NCI-H748 (cell line): Measurements from ENCODE around the gene GTPBP3.
A peak's percentile ranks its signal among the peaks of the same experiment; 100 is the strongest.
"Not testable (repeated sequence)": the region's sequence is repeated elsewhere in the genome, so short reads cannot be mapped to it uniquely, and the experiment has no call there.

ENCODE experiments used
- DNase-seq: peaks from one replicate; lab custom pipeline; 2025; ENCODE audit not compliant: unreplicated experiment; lab: John Stamatoyannopoulos, UW

GTPBP3 gene

DNA sequence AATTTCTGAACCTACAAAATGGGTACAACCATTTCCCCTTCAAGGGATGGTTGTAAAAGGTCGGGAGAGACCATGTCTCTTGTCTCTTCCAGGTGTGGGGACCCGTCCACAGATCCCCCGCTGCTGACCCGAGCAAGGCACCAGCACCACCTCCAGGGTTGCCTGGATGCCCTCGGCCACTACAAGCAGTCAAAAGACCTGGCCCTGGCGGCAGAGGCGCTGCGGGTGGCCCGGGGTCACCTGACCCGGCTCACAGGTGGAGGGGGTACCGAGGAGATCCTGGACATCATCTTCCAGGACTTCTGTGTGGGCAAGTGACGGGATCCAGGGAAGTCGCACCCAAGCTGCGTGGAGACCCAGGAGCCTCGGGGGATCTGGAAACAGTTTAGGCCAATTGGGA lies 4.0 kb downstream of the GTPBP3 start:
- no peak for DNase-seq

DNA sequence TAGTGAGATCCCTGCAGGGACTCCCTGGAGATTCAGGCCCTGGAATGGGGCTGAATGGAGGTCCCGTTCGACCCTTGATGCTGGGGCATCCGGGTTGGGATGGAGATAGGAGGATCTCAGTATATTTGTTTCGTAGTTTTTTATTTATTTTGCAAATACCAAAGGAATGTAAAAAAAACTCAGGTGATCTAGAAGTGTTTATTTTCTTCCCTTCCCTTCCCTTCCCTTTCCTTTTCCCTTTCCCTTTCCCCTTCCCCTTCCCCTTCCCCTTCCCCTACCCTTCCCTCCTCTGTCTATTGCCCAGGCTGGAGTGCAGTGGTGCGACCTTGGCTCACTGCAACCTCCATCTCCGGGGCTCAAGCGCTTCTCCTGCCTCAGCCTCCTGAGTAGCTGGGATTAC lies 4.5 kb downstream of the GTPBP3 start:
- DNase-seq, result no peak

DNA sequence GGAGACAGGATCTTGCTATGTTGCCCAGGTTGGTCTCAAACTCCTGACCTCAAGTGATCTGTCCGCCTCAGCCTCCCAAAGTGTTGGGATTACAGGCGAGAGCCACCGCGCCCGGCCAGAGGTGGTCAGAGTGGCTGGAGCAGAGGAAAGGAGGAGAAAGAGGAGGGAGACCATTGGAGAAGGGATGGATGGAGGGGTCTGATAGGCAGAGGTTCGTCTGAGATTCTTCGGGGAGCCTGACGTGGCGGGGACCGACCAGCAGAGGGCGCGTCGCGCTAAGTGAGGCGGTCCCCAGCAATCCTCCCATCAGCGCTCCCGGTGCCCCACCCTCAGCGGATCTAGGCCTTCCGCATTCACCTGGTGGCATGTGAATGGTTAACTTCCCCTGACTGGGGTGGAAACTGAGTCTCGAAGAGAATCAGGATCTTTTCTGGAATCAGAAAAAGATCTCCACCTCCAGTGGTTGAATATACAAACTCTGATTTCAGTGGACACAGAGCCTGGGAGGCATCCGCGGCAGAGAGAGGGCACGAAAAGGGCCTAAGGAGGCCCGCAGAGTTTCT lies 8.8 kb downstream of the GTPBP3 start:
- peak; percentile 56 for DNase-seq

DNA sequence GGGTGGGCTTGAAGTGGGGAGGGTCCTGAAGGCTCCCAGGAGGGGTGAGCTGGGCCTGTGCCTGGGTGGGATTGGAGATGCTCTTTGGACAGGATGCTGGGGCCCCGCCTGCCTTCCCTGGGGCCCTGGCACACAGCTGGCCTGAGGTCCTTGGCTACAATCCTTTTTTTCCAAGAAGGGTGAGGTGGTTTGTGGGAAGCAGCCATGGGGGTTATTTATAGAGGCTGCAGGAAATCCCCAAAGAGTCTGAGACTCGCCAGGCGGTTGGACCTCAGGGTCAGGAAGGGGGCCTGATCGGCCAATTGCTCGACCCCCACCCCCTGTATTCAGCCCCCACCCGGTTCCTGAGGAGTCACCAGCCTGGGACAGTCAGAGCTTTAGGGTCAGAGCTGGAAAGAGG lies 10.0 kb downstream of the GTPBP3 start:
- no peak for DNase-seq

DNA sequence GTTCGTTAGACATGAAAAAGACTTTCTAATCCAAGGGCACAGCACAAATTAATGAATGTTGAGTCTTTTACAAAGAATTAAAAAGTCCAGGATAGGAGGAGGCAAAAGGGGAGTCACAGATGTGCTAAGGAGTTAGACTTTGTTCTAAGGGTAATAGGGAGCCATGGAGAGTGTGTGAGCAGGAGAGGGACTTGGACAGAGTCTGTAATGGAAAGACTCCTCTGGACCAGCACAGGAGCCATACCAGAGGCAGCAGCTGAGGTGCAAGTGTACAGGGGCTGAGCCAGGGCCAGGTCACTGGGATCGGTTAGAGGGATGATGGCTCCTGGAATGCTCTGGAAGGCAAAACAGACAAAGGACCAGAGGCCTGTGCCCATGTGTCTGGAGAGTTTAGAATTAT lies 10.5 kb downstream of the GTPBP3 start:
- DNase-seq, result no peak

DNA sequence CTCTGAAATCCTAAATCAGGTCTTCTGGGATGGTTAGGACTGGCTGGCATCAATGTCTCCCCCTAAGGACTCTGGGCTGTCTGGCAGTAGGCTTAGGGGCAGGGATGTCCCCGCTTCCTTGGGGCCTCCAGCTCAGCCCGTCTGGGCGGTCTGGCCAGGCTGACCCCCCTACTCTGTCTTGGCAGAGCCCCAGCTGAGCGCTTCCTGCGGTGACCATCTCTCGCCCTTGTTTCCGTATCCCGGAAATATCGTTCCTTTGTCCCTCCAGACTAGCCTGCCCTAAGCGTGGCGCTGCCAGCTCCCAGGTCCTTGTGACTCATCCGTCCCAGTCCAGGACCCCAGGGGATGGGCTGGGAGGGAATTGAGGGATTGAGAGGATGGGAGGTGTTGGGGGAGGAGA lies 11.3 kb downstream of the GTPBP3 start:
- peak; percentile 45 for DNase-seq

DNA sequence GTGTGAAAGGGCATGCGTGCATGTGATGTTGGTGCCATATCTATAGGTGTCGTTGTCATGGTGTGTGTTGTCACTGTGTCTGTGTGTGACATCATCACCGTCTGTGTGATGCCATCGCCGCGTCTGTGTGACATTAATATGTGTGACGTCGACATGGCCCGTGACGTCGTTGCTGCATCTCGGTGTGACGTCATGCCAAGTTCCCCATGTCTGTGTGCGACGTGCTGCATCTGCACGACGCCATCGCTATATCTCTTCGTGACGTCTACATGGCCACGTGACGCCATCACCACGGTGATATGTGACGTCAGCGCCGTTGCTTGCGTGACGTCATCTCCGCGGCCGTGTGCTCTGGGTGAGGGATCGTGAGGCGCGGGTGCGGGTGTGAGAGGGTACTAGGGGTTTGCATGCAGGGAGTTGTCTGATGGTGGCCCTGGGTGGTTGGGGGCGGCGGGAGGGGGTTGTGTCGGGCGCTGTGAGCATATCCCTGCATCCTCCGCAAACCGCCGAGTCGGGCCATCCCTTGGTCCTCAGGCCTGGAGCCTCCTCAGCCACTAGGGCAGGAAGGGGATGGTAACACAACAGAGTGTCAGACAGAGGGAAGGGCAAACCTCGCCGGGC lies 14.6 kb downstream of the GTPBP3 start:
- no peak for DNase-seq

DNA sequence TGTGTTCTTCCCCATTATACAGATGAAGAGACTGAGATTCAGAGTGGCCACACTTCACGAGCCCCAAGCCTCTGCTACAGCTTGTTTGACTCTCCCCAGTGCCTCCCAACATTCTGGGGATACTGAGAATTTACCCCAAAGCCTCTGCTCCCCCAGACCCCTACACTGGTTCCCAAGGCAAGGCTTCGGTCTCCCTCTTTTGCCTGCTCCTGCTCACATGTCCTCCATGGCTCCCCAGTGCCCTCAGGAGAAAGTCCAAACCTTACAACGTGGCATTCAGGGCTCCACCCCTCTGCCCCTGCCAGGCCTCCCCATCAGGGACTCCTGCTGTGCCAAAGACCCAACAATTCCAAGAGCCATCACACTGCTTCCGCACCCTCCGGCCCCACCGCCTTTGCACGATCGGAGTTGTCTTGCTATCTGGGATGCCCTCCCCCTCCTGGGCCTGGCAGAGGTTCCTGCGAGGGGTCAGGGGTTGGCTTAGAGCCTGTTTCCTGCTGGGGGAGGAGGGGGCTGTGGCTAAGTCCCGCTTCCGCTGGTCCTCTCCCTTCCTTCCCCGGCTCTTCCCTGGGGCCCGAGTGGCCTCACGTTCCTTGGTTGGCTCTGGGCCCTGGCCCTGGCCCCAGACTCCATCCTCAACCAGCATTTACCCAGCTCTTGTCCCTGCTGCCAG lies 15.4 kb downstream of the GTPBP3 start:
- no peak for DNase-seq

DNA sequence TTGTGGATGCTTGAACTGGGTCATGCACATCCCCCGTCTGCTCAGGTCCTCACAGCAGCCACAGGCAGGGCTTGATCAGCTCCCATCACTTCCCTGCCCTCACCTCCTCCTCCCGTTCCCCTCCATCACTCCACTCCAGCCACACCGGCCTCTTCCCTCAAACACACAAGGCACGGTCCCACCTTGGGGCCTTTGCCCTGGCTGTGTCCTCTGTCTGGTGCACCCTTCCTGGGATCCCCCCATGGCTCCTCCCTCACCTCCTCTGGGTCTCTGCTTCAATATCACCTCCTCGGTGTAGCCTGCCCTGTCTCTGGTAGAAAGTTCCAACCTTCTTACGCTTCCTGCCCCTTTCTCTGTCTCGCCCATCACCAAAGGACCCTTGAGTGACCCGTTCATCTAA lies 16.0 kb downstream of the GTPBP3 start:
- no peak for DNase-seq

DNA sequence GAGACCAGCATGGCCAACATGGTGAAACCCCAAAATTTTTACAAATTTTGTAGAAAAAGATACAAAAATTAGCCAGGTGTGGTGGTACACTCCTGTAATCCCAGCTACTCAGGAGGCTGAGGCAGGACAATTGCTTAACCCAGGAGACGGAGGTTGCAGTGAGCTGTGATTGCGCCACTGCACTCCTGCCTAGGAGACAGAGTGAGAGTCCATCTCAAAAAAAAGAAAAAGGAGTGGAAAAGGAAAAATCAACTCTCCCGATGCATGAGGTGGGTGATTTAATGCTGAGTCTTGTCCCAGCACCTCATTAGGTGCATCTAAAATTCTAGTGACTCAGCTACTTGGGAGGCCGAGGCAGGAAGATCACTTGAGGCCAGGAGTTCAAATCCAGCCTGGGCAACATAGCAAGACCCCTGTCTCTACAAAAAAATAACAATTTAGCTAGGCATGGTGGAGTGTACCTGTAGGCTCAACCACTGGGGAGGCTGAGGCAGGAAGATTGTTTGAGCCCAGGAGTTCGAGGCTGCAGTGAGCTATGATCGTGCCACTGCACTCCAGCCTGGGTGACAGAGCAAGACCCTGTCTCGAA lies 19.8 kb downstream of the GTPBP3 start:
- DNase-seq, result no peak

DNA sequence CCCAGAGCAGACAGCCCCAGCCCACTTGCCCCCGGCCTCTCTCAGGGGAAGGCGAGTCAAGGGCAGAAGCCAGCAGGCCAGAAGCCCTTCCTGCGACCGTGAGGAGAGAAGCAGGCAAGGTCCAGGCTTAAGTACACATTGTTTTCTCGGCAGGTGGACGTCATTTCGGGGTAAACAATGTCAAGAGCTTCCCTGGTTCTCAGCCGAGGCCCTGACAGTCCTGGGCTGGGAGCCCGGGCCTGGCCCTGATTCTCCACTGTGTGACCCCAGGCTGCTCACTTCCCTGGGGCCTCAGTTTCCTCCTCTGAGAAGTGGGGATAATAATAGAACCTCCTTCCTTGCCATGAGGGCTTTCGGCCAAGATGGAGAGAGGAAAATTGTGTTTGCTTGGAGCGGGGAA lies 20.4 kb downstream of the GTPBP3 start:
- DNase-seq, result no peak

DNA sequence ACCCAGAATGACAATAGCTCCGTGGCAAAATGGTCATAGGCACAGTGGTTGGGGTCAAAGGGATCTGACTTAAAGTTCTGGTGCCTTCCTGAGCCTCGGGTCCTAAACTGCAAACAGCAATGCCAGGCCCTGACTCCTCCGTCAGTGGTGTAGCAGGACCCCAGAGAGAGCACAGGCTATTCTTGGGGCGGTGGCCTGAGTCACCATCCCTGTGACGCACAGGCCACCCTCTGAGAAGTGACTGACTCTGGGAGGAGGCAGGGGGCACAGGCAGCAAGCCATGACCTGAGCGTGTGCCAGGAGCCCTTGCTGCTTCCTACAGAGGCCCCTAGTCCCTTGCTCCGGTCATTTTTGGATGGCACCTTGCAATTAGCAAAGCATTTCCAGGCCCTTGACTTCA lies 21.0 kb downstream of the GTPBP3 start:
- no peak for DNase-seq

DNA sequence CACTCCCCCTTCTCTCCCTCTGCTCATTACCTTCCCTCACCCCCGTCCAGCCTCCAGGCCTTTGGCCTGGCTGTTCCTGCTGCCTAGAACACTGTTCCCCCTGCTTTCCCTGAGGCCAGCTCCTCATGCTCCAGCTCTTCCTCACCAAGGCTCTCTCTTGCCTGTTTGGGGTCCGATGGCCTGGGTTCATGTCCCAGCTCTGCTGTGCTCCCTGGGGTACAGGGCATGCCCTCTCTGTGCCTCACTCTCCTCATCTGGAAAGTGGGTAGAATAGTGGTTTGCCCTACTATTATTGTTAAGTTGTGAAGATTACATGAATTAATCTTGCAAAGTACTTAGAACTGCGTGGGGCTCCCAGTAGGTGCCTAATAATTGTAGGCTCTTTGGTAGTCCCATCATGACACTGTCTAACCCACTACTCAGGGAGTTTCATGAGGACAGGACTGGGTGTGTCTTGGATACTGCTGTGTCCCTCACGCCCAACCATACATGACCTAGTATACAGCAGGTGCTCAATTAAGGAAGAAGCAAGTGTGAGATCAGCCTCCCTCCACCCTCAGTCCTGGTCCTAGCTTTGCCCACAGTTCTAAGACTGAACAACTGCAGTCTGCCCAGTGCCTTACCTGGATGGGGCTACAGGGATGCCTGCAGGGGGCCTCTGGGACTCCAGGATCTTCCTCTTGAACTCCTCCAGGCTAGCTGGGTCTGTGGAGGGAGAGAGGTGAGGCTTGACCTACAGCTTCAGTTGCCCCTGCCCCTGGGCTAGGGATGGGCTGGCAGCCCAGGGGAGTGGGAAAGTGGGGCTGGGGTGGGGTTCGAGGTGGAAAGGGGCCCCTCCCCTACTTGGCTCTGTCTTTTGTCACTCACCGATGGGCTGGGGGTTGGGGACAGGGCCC lies 22.8 kb downstream of the GTPBP3 start:
- no peak for DNase-seq

DNA sequence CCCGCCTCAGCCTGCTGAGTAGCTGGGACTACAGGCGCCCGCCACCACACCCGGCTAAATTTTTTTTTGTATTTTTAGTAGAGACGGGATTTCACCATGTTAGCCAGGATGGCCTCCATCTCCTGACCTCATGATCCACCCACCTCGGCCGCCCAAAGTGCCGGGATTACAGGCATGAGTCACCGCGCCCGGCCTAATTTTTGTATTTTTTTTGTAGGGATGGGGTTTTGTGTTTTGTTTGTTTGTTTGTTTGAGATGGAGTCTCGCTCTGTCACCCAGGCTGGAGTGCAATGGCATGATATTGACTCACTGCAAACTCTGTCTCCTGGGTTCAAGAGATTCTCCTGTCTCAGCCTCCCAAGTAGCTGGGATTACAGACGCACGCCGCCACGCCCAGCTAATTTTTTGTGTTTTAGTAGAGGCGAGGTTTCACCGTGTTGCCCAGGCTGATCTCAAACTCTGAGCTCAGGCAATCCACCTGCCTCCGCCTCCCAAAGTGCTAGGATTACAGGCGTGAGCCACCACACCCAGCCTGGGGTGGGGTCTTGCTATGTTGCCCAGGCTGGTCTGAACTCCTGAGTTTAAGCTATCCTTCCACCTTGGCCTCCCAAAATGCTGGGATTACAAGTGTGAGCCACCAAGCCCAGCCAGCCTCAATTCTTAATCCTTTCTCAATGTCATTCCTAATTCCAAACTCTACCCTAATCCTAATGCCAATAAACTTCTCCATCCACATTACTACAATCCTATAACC lies 26.7 kb downstream of the GTPBP3 start:
- not testable (repeated sequence) for DNase-seq

DNA sequence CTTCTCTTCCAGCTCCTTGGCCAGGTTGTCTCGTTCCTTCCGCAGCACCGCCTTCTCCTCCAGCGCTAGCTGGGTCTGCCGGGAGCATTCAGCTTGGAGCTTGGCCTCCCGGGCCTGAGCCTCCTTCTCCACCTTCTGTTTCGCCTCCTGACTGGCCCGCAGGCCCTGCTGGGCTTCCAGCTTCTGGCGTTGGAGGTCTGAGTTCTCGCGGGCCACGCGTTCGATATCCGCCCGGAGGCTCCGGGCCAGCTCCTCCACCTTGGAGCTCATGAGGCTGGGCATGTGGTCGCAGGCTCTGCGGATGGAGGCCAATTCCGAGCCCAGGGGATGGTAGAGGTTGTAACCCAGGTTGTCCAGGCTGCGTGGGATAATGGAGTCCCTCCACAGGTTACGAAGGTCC lies 28.0 kb downstream of the GTPBP3 start:
- DNase-seq, result no peak

DNA sequence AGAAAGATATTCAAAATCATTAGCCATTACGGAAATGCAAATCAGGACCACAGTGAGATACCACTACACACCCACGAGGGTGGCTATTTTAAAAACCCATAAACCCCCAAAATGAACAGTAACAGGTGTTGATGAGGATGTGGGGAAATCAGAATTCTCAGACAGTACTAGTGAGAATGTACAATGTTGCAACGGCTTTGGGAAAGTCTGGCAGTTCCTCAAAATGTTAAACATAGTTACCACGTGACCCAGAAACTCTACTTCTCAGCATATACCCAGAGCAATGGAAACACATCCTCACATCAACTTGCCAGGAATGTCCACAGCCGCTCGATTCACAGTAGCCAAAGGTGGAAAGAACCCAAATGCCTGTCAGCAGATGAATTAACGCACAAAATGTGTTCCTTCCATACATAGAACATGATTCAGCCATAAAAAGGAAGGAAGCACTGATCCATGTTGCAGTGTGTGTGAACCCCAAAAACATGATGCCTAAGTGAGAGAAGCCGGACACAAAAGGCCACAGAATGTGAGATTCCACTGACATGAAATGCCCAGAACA lies 32.8 kb downstream of the GTPBP3 start:
- no peak for DNase-seq

DNA sequence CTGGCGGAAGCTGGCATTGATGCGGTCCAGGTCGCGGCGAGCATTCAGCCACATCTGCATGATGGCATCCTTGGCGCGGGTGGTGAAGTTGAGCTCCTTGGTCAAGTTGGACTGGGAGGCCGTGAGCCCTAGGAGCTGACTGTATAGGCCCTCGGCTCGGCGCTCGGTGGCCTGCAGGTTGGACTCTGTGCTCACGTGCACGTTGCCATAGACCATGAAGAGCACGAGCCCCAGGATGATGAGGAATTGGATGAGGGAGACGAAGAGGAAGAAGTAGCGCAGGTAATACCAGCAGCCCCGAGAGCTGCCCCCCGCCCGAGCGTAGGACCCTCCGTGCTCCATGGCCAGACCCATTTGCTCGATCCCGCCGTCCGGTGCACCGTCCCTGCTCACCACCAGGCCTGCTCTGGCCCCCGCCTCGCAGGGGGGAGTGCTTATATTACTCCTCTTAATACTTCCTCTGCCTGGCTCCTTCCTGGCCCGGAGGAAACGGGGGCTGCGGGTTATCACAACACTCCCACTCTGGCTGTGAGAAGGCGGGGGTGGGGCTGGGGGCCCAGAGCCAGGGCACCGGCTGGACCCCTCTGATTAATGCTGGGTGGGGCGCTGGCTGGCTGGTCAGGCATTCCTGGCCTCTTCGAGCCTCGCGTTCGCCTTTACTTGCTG lies 39.7 kb downstream of the GTPBP3 start, which contains the start of gene PLVAP:
TSS of gene PLVAP (minus strand) at position 408 of the 666 bp plus-strand sequence. CDS start at position 354, 54 bp downstream.
- no peak for DNase-seq

DNA sequence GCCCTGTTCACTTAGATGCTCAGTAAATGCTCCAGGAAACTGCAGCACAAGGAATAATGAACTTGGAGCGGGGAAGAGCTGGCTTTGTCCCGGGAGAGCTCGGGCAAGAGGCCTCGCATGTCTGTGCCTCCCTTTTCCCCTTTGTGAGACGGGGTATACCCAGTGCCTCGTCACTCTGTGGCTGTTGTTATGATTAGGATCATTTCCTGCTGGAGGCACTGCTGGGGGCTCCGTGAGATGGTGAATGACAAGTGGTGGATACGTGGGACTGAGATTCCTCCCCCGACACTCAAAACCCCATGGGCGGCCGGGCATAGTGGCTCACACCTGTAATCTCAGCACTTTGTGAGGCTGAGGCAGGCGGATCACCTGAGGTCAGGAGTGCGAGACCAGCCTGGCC lies 40.9 kb downstream of the GTPBP3 start:
- no peak for DNase-seq

DNA sequence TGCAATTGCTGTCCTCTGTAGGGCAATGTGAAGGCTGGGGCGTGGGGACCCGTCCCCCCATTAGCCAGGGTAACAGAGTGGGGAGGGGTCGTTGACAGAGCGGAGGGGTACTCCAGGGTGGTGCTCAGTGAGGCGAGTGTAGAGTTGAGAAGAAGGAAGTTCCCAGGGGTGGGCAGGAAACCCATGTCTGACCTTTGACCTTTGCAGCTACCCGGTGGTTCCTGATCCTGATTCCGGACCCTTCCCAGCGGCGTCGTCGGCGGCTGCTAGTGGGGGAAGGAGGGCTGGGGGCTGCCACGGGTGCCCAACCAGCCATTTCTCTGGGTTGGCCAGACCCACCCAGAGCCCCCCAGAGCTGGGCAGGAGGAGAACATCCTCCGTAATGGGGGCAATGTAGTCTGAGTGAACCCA lies 41.9 kb downstream of the GTPBP3 start:
- DNase-seq, result no peak
